WI38 (cell line): ENCODE measurements around the gene SMG7.

Experiments
- H3K4me3 ChIP-seq: 2 replicates; pipeline ENCODE4 v1.5.1; 2011; ENCODE audit warnings: low read depth, mild to moderate bottlenecking, control low read depth, low read length
- CTCF ChIP-seq: IDR thresholded peaks from 2 replicates; pipeline ENCODE4 v1.5.1; 2012; ENCODE audit warnings: low read depth, mild to moderate bottlenecking, control low read depth, low read length

SMG7 gene

GRCh38 chr1:183580281-183580682, 108.0 kb downstream of the SMG7 start:
- H3K4me3 ChIP-seq: no peak overlapping the region
- no peak for TF ChIP-seq CTCF

- no peak overlapping the region for H3K4me3 ChIP-seq
- TF ChIP-seq CTCF: no peak
Observed at GRCh38 chr1:183582021-183582713, 109.9 kb downstream of the SMG7 start.

- TF ChIP-seq CTCF: no peak
- H3K4me3 ChIP-seq: no peak overlapping the region
Observed at GRCh38 chr1:183583466-183583865, 111.2 kb downstream of the SMG7 start.

GRCh38 chr1:183584147-183584546, 111.8 kb downstream of the SMG7 start:
- no peak overlapping the region for H3K4me3 ChIP-seq
- no peak for TF ChIP-seq CTCF

- no peak overlapping the region for H3K4me3 ChIP-seq
- TF ChIP-seq CTCF: no peak
Observed at GRCh38 chr1:183585038-183585437, 112.7 kb downstream of the SMG7 start.

- no peak overlapping the region for H3K4me3 ChIP-seq
- no peak for TF ChIP-seq CTCF
Observed at GRCh38 chr1:183586455-183586854, 114.2 kb downstream of the SMG7 start.

GRCh38 chr1:183586926-183587325, 114.6 kb downstream of the SMG7 start:
- no peak overlapping the region for H3K4me3 ChIP-seq
- no peak for TF ChIP-seq CTCF
